GM06990 (cell line): Measurements from ENCODE around the gene ZNF318.
"Not testable (repeated sequence)": the region's sequence is repeated elsewhere in the genome, so short reads cannot be mapped to it uniquely, and the experiment has no call there.

ENCODE experiments used
- DNase-seq: peaks from one replicate; pipeline ENCODE4 v3.0.0-alpha.2; 2011; ENCODE audit not compliant: insufficient read length; ENCODE audit errors: extremely low read depth
- H3K27me3 ChIP-seq: replicated peaks from 2 replicates; pipeline ENCODE4 v1.6.0; 2011; ENCODE audit warnings: low read length; ENCODE audit not compliant: control insufficient read depth, insufficient read depth
- H3K36me3 ChIP-seq: 2 replicates; pipeline ENCODE4 v1.5.1; 2011; ENCODE audit warnings: low read length; ENCODE audit not compliant: control insufficient read depth, insufficient read depth
- H3K4me3 ChIP-seq: replicated peaks from 2 replicates; pipeline ENCODE4 v1.5.1; 2011; ENCODE audit warnings: low read depth, mild to moderate bottlenecking, control low read depth, low read length
- CTCF ChIP-seq: IDR thresholded peaks from 2 replicates; pipeline ENCODE4 v1.5.1; 2011; ENCODE audit warnings: low read length, control low read depth, mild to moderate bottlenecking, inconsistent platforms; ENCODE audit not compliant: insufficient read depth, poor library complexity, severe bottlenecking

The ZNF318 gene

DNA sequence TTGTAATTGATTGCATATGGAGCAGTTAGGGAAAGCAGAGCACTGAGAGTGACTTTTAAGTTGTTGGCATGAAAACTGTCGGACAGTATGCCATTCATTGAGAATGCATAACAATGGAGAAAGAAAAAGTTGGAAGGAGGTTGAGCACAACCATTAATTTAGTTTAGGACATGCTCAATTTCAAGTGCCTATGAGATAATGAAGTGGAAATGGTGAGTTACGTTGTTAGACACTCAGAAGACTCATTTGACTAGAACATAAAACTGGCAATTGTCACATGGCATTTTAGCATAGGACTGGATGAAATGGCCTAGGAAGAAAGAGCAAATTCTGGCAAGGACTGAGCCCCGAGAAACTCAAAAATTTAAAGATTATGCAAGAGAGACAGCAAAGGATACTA, 22.0 kb downstream of the ZNF318 start:
- DNase-seq: no peak
- TF ChIP-seq CTCF: no peak
- Histone ChIP-seq H3K27me3 (no peaks in the 10 kb centered on the region), H3K36me3 (peaks cover 2% of the 10 kb centered on the region), H3K4me3 (no peak overlapping the region)

GRCh38 chr6:43347021-43347420, 22.4 kb downstream of the ZNF318 start:
- peaks cover 3% of the 10 kb centered on the region for H3K36me3 ChIP-seq
- TF ChIP-seq CTCF: no peak

GRCh38 chr6:43346243-43346642, 23.2 kb downstream of the ZNF318 start:
- H3K36me3 ChIP-seq, DNase-seq, H3K27me3 ChIP-seq, H3K4me3 ChIP-seq: not testable (repeated sequence)

More at GRCh38 chr6:43347021-43347420, 22.4 kb downstream of the ZNF318 start:
- Histone ChIP-seq H3K4me3 (no peak overlapping the region), H3K27me3 (no peaks in the 10 kb centered on the region)
- no peak for DNase-seq

DNA sequence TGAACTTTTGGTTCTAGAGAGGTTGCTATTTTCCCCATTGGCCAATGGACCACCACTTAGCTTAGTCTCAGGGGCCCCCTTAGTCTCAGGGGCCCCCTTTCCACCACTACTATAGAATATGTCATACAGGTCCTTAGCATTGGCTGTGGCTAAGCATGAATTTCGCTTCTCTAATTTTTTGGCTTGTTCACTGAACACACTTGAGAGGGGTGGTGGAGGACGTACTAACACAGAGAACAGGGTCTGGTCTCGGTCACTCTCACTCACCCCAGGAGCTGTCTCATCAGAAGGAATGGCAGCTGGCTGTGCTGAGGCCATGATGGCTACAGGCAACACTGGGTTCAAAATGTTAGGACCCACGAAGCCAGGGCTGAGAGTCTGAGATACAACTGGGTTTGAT, 30.3 kb downstream of the ZNF318 start:
- no peaks in the 10 kb centered on the region for H3K27me3 ChIP-seq
- H3K4me3 ChIP-seq: no peak overlapping the region
- no peak for TF ChIP-seq CTCF
- H3K36me3 ChIP-seq: peaks cover 14% of the 10 kb centered on the region
- peak; percentile 31 for DNase-seq

DNA sequence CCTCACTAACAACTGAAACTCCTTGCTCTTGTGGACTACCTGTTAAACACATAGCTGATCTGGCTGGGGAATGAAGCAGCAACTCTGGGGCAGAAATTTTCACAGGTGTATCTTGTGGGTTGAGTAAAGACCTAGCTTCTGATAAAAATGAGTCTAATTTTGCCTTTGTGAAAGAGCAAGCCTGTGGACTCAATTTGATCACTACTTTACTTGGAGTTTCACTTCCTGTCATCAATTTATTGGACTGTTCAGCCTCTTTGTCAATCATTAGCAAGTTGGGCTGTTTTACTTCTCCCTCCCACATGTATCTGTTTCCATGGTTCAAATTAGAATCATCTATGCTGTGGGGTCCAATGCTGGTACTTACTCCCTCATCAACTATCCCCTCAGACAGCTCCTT, 31.2 kb downstream of the ZNF318 start:
- peaks cover 14% of the 10 kb centered on the region for H3K36me3 ChIP-seq
- TF ChIP-seq CTCF: no peak
- no peaks in the 10 kb centered on the region for H3K27me3 ChIP-seq
- H3K4me3 ChIP-seq: no peak overlapping the region
- peak; percentile 44 for DNase-seq

DNA sequence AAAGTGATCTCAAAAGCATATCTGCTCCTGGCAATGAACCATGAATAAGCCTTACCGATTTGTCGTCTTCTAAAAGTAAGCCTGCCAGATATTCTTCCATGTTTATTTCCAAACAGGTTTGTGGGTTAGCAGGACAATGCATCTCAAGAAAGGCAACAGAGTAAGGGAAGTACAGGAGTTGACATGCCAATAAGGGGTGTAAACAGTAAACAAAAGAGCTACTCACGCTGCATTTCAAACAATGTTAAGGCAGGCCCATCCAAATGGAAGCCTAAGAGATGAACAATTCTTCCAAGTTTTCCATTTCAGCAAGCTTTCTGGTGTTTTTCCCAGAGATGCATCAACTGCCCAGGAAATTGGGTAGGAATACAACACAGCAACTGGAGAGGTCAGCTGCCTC, 33.1 kb downstream of the ZNF318 start:
- DNase-seq: no peak
- H3K36me3 ChIP-seq: peaks cover 8% of the 10 kb centered on the region
- no peak for TF ChIP-seq CTCF
- no peak overlapping the region for H3K4me3 ChIP-seq
- no peaks in the 10 kb centered on the region for H3K27me3 ChIP-seq
